AG09309 (cell line): ENCODE measurements around the gene CFAP410.

Experiments
- DNase-seq: peaks from one replicate; pipeline ENCODE4 v3.0.0-alpha.2; 2010; ENCODE audit warnings: low read depth
- H3K4me3 ChIP-seq: 2 replicates; pipeline ENCODE4 v1.5.1; 2011; ENCODE audit warnings: mild to moderate bottlenecking, low read depth, low read length, moderate library complexity; ENCODE audit not compliant: control insufficient read depth
- CTCF ChIP-seq: IDR thresholded peaks from 2 replicates; pipeline ENCODE4 v1.5.1; 2011; ENCODE audit warnings: mild to moderate bottlenecking, low read depth, low read length, inconsistent platforms; ENCODE audit not compliant: insufficient read depth, control insufficient read depth; ENCODE audit errors: missing control alignments

Gene CFAP410

GRCh38 chr21:44321846-44322450 lies 17.2 kb downstream of the CFAP410 start:
- TF ChIP-seq CTCF: no peak
- no peak overlapping the region for H3K4me3 ChIP-seq
- no peak for DNase-seq

- DNase-seq: no peak
- H3K4me3 ChIP-seq: no peak overlapping the region
- no peak for TF ChIP-seq CTCF
These were observed 18.3 kb downstream of the CFAP410 start for GRCh38 chr21:44320847-44321246.

GRCh38 chr21:44319407-44320065 lies 19.7 kb downstream of the CFAP410 start:
- TF ChIP-seq CTCF: no peak
- no peak for DNase-seq
- no peak overlapping the region for H3K4me3 ChIP-seq

GRCh38 chr21:44318489-44319285 lies 20.5 kb downstream of the CFAP410 start:
- no peak for DNase-seq
- no peak for TF ChIP-seq CTCF
- H3K4me3 ChIP-seq: no peak overlapping the region

- no peak overlapping the region for H3K4me3 ChIP-seq
- TF ChIP-seq CTCF: no peak
- DNase-seq: no peak
These were observed 21.3 kb downstream of the CFAP410 start for GRCh38 chr21:44317871-44318270.

- H3K4me3 ChIP-seq: no peak overlapping the region
- TF ChIP-seq CTCF: no peak
- DNase-seq: no peak
These were observed 21.9 kb downstream of the CFAP410 start for GRCh38 chr21:44317241-44317782.
